ENCODE results near the gene ZNF541.

ZNF541 gene

DNA sequence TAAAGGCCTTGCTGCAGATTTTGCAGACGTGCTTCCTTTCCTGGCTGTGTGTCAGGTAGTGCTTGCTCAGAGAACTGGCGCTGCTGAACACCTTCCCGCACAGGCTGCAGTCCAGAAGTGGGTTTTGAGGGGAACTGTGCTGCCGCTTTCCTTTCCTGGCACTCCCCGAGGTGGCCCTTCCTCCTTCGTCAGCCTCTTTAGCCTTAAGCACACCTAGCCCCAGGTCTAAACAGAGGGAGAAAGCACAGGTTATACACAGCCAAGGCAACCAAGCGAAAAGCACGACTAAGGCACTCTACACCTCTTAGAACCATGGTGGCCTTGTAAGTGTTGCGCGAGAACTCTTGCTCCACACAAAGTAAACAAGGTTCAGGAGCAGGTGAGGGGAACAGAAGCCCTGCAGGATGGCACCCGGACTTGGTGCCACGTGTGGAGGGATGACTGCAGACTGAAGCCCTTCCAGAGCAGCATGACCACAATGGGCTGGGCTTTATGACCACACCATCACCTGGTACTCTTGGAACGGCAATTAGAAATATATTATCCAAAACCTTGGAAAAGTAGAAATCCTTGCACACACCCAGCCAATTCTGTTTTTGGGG lies 23.6 kb downstream of the ZNF541 start:
- H3K4me3 ChIP-seq (ENCODE audit: insufficient read length, low read depth), result no peak overlapping the region
- TF ChIP-seq YY1 (IDR thresholded peaks at IDR 0.05; ENCODE audit: insufficient read depth, insufficient read length), result no peak
- TF ChIP-seq ZNF274 (IDR thresholded peaks at IDR 0.05; ENCODE audit: low read depth, low read length), result no peak
- TF ChIP-seq SUZ12 (IDR thresholded peaks at IDR 0.05; ENCODE audit: extremely low read depth, insufficient read depth, insufficient read length), result no peak
- H3K27me3 ChIP-seq (ENCODE audit: insufficient read depth, insufficient read length), result no peaks in the 10 kb centered on the region
- H3K36me3 ChIP-seq (ENCODE audit: insufficient read depth, insufficient read length, low read length), result no peaks in the 10 kb centered on the region
- peaks cover 6% of the 10 kb centered on the region for H3K4me1 ChIP-seq (ENCODE audit: insufficient read depth, insufficient read length)
- DNase-seq (ENCODE audit: low read depth, low spot score), result no peak
- H3K9me3 ChIP-seq (ENCODE audit: insufficient read depth, low read length), result no peaks in the 10 kb centered on the region
- H3K9ac ChIP-seq (ENCODE audit: insufficient read length, low read depth), result no peak overlapping the region

DNA sequence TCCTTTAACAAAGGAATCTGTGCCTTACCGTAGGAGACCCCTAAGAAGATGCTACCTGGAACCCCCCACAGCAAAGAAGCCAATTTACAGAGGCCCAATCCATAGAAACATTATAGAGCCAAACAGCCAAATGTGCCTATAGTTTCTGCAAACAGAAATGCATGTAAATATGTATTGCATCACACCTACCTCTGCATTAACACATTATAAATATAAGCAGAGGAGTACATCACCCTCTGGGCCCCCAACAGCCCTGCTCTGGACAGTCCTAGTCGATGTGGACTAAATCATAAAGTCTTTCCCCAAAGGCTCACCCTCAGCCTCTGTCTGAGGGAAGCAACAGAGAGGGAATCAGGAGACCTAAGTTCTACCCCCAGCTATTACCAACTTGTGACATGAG lies 25.7 kb downstream of the ZNF541 start:
- TF ChIP-seq YY1 (IDR thresholded peaks at IDR 0.05; ENCODE audit: insufficient read depth, insufficient read length) (no peak), ZNF274 (IDR thresholded peaks at IDR 0.05; ENCODE audit: low read depth, low read length) (no peak), SUZ12 (IDR thresholded peaks at IDR 0.05; ENCODE audit: extremely low read depth, insufficient read depth, insufficient read length) (no peak)
- H3K36me3 ChIP-seq (ENCODE audit: insufficient read depth, insufficient read length, low read length), result no peaks in the 10 kb centered on the region

DNA sequence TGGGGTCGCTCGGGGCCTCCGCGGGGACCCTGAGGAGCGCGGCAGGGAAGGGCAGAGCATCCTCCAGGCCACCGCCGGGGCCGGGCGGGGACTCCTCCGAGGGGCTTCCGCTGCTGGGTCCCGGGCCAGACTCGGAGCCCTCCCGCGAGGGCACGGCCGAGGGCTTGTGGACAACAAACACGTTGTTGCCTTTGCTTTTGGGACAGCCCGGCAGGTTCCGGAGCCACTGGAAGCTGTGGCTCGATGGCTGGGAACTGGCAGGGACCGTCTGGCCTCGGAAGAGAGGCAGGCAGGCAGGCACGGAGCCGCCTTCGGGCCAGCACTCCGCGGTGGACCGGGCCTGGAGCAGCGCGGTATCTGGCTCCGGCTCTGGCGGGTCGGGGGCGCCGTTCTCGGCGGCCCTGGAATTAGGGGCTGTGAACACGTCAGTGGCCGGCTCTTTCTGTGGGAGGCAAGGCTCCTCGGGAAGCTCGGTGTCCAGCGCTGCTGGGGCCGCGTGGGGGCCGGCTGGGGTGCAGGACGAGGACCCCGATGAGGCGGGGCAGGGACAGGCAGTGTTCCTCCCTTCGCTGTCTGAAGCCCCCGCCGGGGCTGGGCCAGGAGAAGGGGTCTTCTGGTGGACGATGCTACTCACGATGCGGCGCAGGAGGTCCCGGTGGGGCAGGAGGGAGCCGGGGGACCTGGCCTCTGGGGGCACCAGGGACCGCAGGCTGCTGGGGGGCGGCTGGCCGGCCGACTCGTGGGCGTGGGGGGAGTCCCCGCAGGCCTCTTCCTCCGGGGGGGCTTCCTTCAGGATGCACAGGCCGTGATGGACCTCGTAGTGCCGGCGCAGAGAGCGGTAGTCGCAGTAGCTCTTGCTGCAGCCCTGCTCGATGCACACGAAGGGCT lies 27.6 kb downstream of the ZNF541 start:
- peaks cover 6% of the 10 kb centered on the region for H3K4me1 ChIP-seq (ENCODE audit: insufficient read depth, insufficient read length)
- DNase-seq (ENCODE audit: low read depth, low spot score), result no peak
- H3K4me3 ChIP-seq (ENCODE audit: insufficient read length, low read depth), result no peak overlapping the region
- TF ChIP-seq YY1 (IDR thresholded peaks at IDR 0.05; ENCODE audit: insufficient read depth, insufficient read length) (no peak), SUZ12 (IDR thresholded peaks at IDR 0.05; ENCODE audit: extremely low read depth, insufficient read depth, insufficient read length) (no peak), ZNF274 (IDR thresholded peaks at IDR 0.05; ENCODE audit: low read depth, low read length) (no peak)
- H3K36me3 ChIP-seq (ENCODE audit: insufficient read depth, insufficient read length, low read length), result no peaks in the 10 kb centered on the region
- H3K27me3 ChIP-seq (ENCODE audit: insufficient read depth, insufficient read length), result no peaks in the 10 kb centered on the region
- H3K9ac ChIP-seq (ENCODE audit: insufficient read length, low read depth), result no peak overlapping the region
- no peaks in the 10 kb centered on the region for H3K9me3 ChIP-seq (ENCODE audit: insufficient read depth, low read length)

More for the DNA sequence above, 25.7 kb downstream of the ZNF541 start:
- H3K27me3 ChIP-seq (ENCODE audit: insufficient read depth, insufficient read length), result no peaks in the 10 kb centered on the region
- H3K4me3 ChIP-seq (ENCODE audit: insufficient read length, low read depth), result no peak overlapping the region
- H3K9me3 ChIP-seq (ENCODE audit: insufficient read depth, low read length), result no peaks in the 10 kb centered on the region
- no peak for DNase-seq (ENCODE audit: low read depth, low spot score)
- peaks cover 6% of the 10 kb centered on the region for H3K4me1 ChIP-seq (ENCODE audit: insufficient read depth, insufficient read length)
- no peak overlapping the region for H3K9ac ChIP-seq (ENCODE audit: insufficient read length, low read depth)

DNA sequence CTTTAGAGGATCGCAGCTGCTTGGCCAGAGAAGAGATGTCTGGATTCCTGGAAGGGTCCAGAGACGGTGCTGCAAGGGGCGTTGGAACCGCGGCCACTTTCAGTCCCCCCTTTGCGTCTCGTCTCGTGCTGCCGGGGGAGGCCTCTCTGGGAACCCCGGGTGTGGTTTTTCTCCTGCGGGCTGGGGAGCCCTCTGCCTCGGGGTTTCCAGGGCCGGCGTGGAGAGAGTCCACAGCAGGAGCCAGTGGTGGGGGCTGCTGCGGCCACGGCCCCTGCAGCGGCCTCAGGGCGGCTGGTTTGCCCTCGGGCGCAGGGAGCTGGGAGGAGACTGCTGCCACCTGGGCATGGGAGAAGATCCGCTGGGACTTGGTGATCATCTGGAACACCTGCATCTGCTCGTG lies 28.5 kb downstream of the ZNF541 start:
- Histone ChIP-seq H3K36me3 (ENCODE audit: insufficient read depth, insufficient read length, low read length) (no peaks in the 10 kb centered on the region), H3K4me3 (ENCODE audit: insufficient read length, low read depth) (no peak overlapping the region), H3K9ac (ENCODE audit: insufficient read length, low read depth) (no peak overlapping the region), H3K9me3 (ENCODE audit: insufficient read depth, low read length) (no peaks in the 10 kb centered on the region), H3K4me1 (ENCODE audit: insufficient read depth, insufficient read length) (peaks cover 8% of the 10 kb centered on the region), H3K27me3 (ENCODE audit: insufficient read depth, insufficient read length) (no peaks in the 10 kb centered on the region)
- no peak for DNase-seq (ENCODE audit: low read depth, low spot score)
- TF ChIP-seq ZNF274 (IDR thresholded peaks at IDR 0.05; ENCODE audit: low read depth, low read length) (no peak), SUZ12 (IDR thresholded peaks at IDR 0.05; ENCODE audit: extremely low read depth, insufficient read depth, insufficient read length) (no peak), YY1 (IDR thresholded peaks at IDR 0.05; ENCODE audit: insufficient read depth, insufficient read length) (no peak)

DNA sequence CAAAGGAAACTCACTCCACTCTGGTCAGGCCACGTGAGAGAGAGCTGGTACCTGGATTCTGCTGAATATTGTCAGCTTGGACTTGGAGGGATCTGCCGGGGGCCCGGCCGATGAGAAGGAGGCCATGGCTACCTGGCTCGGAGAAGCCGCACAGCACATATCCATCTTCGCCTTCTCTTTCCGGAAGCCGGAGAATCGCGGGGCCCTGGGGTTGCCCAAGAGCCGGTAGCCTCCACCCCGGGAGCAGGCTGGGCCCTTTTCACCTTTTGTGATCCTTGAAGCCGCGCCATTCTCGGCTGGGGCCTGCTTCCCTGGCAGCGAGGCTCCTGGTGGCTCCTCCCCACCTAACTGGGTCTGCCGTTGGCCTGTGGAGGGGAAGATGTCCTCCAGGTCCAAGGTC lies 28.9 kb downstream of the ZNF541 start:
- DNase-seq (ENCODE audit: low read depth, low spot score), result no peak
- TF ChIP-seq SUZ12 (IDR thresholded peaks at IDR 0.05; ENCODE audit: extremely low read depth, insufficient read depth, insufficient read length), result no peak
- TF ChIP-seq YY1 (IDR thresholded peaks at IDR 0.05; ENCODE audit: insufficient read depth, insufficient read length), result no peak
- TF ChIP-seq ZNF274 (IDR thresholded peaks at IDR 0.05; ENCODE audit: low read depth, low read length), result no peak
- no peaks in the 10 kb centered on the region for H3K9me3 ChIP-seq (ENCODE audit: insufficient read depth, low read length)

DNA sequence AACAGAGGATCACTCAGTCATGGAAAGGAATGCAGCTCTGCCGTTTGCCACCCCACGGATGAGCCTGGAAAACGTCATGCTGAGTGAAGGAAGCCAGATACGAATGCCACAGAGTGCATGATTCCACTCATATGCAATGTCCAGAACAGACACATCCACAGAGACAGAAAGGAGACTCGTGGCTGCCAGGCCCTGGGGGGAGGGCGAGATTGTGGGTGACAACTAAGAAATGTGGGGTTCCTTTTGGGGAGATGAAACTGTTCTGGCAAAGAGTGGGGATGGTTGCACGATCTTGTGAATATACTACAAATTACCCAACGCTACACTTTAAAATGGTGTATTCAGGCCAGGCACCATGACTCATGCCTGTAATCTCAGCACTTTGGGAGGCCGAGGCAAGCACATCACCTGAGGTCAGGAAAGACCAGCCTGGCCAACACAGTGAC lies 30.9 kb downstream of the ZNF541 start:
- Histone ChIP-seq H3K27me3 (ENCODE audit: insufficient read depth, insufficient read length) (no peaks in the 10 kb centered on the region), H3K4me3 (ENCODE audit: insufficient read length, low read depth) (no peak overlapping the region)

More for the DNA sequence above, 28.9 kb downstream of the ZNF541 start:
- Histone ChIP-seq H3K27me3 (ENCODE audit: insufficient read depth, insufficient read length) (no peaks in the 10 kb centered on the region), H3K36me3 (ENCODE audit: insufficient read depth, insufficient read length, low read length) (no peaks in the 10 kb centered on the region), H3K9ac (ENCODE audit: insufficient read length, low read depth) (no peak overlapping the region), H3K4me3 (ENCODE audit: insufficient read length, low read depth) (no peak overlapping the region), H3K4me1 (ENCODE audit: insufficient read depth, insufficient read length) (peaks cover 7% of the 10 kb centered on the region)

DNA sequence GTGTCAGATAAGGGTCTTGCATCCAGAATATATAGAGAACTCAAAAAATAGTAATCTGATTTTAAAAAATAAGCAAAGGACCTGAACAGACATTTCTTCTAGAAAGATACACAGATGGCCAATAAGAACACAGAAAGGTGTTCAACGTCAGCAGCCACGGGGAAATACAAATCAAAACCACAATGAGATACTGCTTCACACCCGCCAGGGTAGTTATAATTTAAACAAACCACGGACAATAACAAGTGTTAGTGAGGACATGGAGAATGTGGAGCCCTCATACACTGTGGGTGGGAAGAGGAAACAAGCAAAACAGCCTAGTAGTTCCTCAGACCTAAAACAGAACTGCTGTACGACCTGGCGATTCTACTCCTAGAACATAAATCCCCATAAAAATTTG lies 31.4 kb downstream of the ZNF541 start:
- TF ChIP-seq YY1 (IDR thresholded peaks at IDR 0.05; ENCODE audit: insufficient read depth, insufficient read length), result no peak
- TF ChIP-seq ZNF274 (IDR thresholded peaks at IDR 0.05; ENCODE audit: low read depth, low read length), result no peak
- no peak for TF ChIP-seq SUZ12 (IDR thresholded peaks at IDR 0.05; ENCODE audit: extremely low read depth, insufficient read depth, insufficient read length)
- Histone ChIP-seq H3K36me3 (ENCODE audit: insufficient read depth, insufficient read length, low read length) (no peaks in the 10 kb centered on the region), H3K4me3 (ENCODE audit: insufficient read length, low read depth) (no peak overlapping the region), H3K9ac (ENCODE audit: insufficient read length, low read depth) (no peak overlapping the region), H3K9me3 (ENCODE audit: insufficient read depth, low read length) (no peaks in the 10 kb centered on the region), H3K4me1 (ENCODE audit: insufficient read depth, insufficient read length) (peaks cover 6% of the 10 kb centered on the region), H3K27me3 (ENCODE audit: insufficient read depth, insufficient read length) (no peaks in the 10 kb centered on the region)
- no peak for DNase-seq (ENCODE audit: low read depth, low spot score)

More for the DNA sequence above, 30.9 kb downstream of the ZNF541 start:
- Histone ChIP-seq H3K36me3 (ENCODE audit: insufficient read depth, insufficient read length, low read length) (no peaks in the 10 kb centered on the region), H3K4me1 (ENCODE audit: insufficient read depth, insufficient read length) (peaks cover 6% of the 10 kb centered on the region), H3K9me3 (ENCODE audit: insufficient read depth, low read length) (no peaks in the 10 kb centered on the region), H3K9ac (ENCODE audit: insufficient read length, low read depth) (no peak overlapping the region)
- no peak for DNase-seq (ENCODE audit: low read depth, low spot score)
- no peak for TF ChIP-seq ZNF274 (IDR thresholded peaks at IDR 0.05; ENCODE audit: low read depth, low read length)
- no peak for TF ChIP-seq SUZ12 (IDR thresholded peaks at IDR 0.05; ENCODE audit: extremely low read depth, insufficient read depth, insufficient read length)
- TF ChIP-seq YY1 (IDR thresholded peaks at IDR 0.05; ENCODE audit: insufficient read depth, insufficient read length), result no peak
